Measurements from ENCODE around the gene COL6A5. TPM values are rescaled to one million over a fixed set of nuclear protein-coding genes. Genes with fewer than 3 reads are reported as not detected.
"Not testable (repeated sequence)": the region's sequence is repeated elsewhere in the genome, so short reads cannot be mapped to it uniquely, and the experiment has no call there.

Gene COL6A5
- total and polyA plus RNA-seq, 3 experiments from 2014 or later, result not detected

- ChIA-PET CTCF (no interaction called here), POLR2A (no interaction called here)
- no peak overlapping the region for H3K4me3 ChIP-seq (ENCODE audit: low read length)
- Mint-ChIP-seq H3K4me1 (no peaks in the 10 kb centered on the region), H3K4me3 (no peak overlapping the region), H3K27me3 (peaks cover 7 to 37% of the 10 kb centered on the region in 2 donors), H3K9me3 (peaks cover 6 to 20% (median 16%) of the 10 kb centered on the region in 5 donors), H3K36me3 (no peaks in the 10 kb centered on the region), H3K27ac (no peak overlapping the region)
- H3K4me1 ChIP-seq (ENCODE audit: insufficient read depth, low read length), result no peaks in the 10 kb centered on the region
- no peaks in the 10 kb centered on the region for H3K36me3 ChIP-seq (ENCODE audit: insufficient read depth, low read length)
- no peak for DNase-seq
- peaks cover 4% of the 10 kb centered on the region for H3K27me3 ChIP-seq (ENCODE audit: insufficient read depth, low read length, poor library complexity, severe bottlenecking)
- H3K9me3 ChIP-seq (ENCODE audit: low read length), result no peaks in the 10 kb centered on the region
- no peak overlapping the region for H3K27ac ChIP-seq (ENCODE audit: low read depth, low read length)
Observed at GRCh38 chr3:130341388-130341787, 4.1 kb upstream of the COL6A5 start.

GRCh38 chr3:130341882-130342281, 3.6 kb upstream of the COL6A5 start:
- H3K4me3 ChIP-seq (ENCODE audit: low read length), result no peak overlapping the region
- H3K4me3 Mint-ChIP-seq, result no peak overlapping the region
- DNase-seq, result no peak
- POLR2A ChIA-PET, result no interaction called here
- H3K9me3 Mint-ChIP-seq, result peaks cover 3 to 18% (median 12%) of the 10 kb centered on the region in 5 donors
- no peaks in the 10 kb centered on the region for H3K36me3 ChIP-seq (ENCODE audit: insufficient read depth, low read length)
- H3K4me1 ChIP-seq (ENCODE audit: insufficient read depth, low read length), result no peaks in the 10 kb centered on the region
- no peak overlapping the region for H3K27ac Mint-ChIP-seq
- H3K27me3 Mint-ChIP-seq, result peaks cover 7 to 42% of the 10 kb centered on the region in 2 donors
- no peaks in the 10 kb centered on the region for H3K9me3 ChIP-seq (ENCODE audit: low read length)
- H3K4me1 Mint-ChIP-seq, result no peaks in the 10 kb centered on the region
- no peaks in the 10 kb centered on the region for H3K36me3 Mint-ChIP-seq
- H3K27me3 ChIP-seq (ENCODE audit: insufficient read depth, low read length, poor library complexity, severe bottlenecking), result peaks cover 4% of the 10 kb centered on the region
- no peak overlapping the region for H3K27ac ChIP-seq (ENCODE audit: low read depth, low read length)
- CTCF ChIA-PET, result no interaction called here

DNA sequence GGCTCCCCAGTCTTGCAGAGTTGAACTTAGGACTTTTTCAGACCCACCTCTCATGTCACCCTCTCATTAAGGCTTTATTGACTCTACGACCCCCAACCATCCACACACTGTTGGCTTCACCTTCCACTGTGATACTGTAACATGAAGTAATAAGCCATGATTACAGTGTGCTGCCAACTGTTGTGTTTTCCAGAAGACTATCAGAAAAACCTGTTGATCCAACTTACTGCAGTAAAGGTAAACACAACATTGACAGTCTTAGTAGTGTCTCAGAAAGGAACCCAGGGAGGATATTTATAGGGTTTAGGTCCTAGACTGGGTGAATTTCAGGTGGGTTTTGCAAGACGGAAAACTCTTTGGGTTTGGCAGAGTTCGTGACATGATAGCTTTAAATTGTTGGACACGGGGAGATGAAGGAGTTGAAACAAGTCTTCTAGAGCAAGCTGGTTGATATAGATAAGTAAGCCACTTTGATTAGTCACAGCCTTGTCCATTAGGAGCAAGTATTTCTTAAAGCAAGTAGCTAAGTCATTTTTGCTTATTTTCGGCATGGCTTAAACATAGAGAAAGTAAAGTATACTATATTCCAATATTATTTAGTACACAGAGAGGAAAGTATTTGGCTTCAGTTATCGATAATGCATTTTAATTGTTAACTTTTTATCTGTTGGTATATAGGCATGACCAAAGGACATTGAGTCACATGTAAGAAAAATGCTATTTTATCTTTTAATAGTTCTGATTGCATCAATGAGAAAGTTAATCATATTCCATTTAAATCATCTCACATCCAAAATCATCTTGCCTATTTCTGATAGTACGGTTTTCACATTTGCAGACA, 2.4 kb upstream of the COL6A5 start:
- no peaks in the 10 kb centered on the region for H3K9me3 ChIP-seq (ENCODE audit: low read length)
- Mint-ChIP-seq H3K36me3 (no peaks in the 10 kb centered on the region), H3K27me3 (peaks cover 7 to 53% of the 10 kb centered on the region in 2 donors), H3K27ac (no peak overlapping the region), H3K4me1 (no peaks in the 10 kb centered on the region), H3K9me3 (peaks cover 0 to 12% (median 9%) of the 10 kb centered on the region in 5 donors), H3K4me3 (no peak overlapping the region)
- DNase-seq, result no peak
- ChIA-PET CTCF (no interaction called here), POLR2A (no interaction called here)
- H3K36me3 ChIP-seq (ENCODE audit: insufficient read depth, low read length), result no peaks in the 10 kb centered on the region
- H3K4me1 ChIP-seq (ENCODE audit: insufficient read depth, low read length), result no peaks in the 10 kb centered on the region
- peak overlapping the region; percentile 20 for H3K27ac ChIP-seq (ENCODE audit: low read depth, low read length)
- H3K4me3 ChIP-seq (ENCODE audit: low read length), result no peak overlapping the region
- peaks cover 4% of the 10 kb centered on the region for H3K27me3 ChIP-seq (ENCODE audit: insufficient read depth, low read length, poor library complexity, severe bottlenecking)

DNA sequence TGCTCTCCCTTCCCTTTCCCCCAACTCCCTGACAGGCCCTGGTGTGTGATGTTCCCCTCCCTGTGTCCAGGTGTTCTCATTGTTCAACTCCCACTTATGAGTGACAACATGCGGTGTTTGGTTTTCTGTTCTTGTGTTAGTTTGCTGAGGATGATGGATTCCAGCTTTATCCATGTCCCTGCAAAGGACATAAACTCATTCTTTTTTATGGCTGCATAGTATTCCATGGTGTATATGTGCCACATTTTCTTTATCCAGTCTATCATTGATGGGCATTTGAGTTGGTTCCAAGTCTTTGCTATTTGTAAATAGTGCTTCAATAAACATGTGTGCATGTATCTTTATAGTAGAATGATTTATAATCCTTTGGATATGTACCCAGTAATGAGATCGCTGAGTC, 2.8 kb downstream of the COL6A5 start:
- H3K4me1 ChIP-seq (ENCODE audit: insufficient read depth, low read length); H3K27me3 ChIP-seq (ENCODE audit: insufficient read depth, low read length, poor library complexity, severe bottlenecking); H3K27ac Mint-ChIP-seq; H3K9me3 ChIP-seq (ENCODE audit: low read length); H3K36me3 Mint-ChIP-seq; CTCF ChIA-PET; DNase-seq; H3K27ac ChIP-seq (ENCODE audit: low read depth, low read length); H3K4me3 Mint-ChIP-seq; H3K4me1 Mint-ChIP-seq; H3K36me3 ChIP-seq (ENCODE audit: insufficient read depth, low read length); POLR2A ChIA-PET; H3K4me3 ChIP-seq (ENCODE audit: low read length): not testable (repeated sequence)
- H3K9me3 Mint-ChIP-seq, result peaks cover 0 to 14% (median 8%) of the 10 kb centered on the region in 5 donors
- H3K27me3 Mint-ChIP-seq, result peaks cover 18 to 52% of the 10 kb centered on the region in 2 donors

GRCh38 chr3:130354430-130354829, 9.0 kb downstream of the COL6A5 start:
- no peak overlapping the region for H3K27ac ChIP-seq (ENCODE audit: low read depth, low read length)
- H3K27ac Mint-ChIP-seq, result no peak overlapping the region
- peaks cover 0 to 12% (median 5%) of the 10 kb centered on the region in 5 donors for H3K9me3 Mint-ChIP-seq
- ChIA-PET CTCF (no interaction called here), POLR2A (no interaction called here)
- no peaks in the 10 kb centered on the region for H3K4me1 ChIP-seq (ENCODE audit: insufficient read depth, low read length)
- no peaks in the 10 kb centered on the region for H3K27me3 ChIP-seq (ENCODE audit: insufficient read depth, low read length, poor library complexity, severe bottlenecking)
- no peaks in the 10 kb centered on the region for H3K36me3 ChIP-seq (ENCODE audit: insufficient read depth, low read length)
- H3K9me3 ChIP-seq (ENCODE audit: low read length), result no peaks in the 10 kb centered on the region
- H3K4me3 ChIP-seq (ENCODE audit: low read length), result no peak overlapping the region
- no peak for DNase-seq
- H3K36me3 Mint-ChIP-seq, result no peaks in the 10 kb centered on the region
- no peak overlapping the region for H3K4me3 Mint-ChIP-seq
- H3K4me1 Mint-ChIP-seq, result no peaks in the 10 kb centered on the region
- H3K27me3 Mint-ChIP-seq, result peaks cover 5 to 10% of the 10 kb centered on the region in 2 donors

DNA sequence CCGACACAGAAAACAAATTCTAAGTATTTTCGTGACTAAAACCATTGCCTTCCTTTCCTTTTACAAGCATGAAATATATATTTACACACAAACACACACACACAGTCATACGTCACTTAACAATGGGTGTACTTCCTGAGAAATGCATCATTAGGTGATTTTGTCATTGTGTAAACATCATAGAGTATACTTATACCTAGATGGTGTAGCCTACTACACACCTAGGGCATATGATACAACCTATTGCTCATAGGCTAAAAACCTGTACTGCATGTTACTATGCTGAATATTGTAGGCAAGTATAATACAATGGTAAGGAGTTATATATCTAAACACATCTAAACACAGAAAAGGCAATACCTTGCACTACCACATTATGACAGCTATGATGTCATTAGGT, 28.6 kb downstream of the COL6A5 start:
- Mint-ChIP-seq H3K27me3 (peaks cover 6 to 11% of the 10 kb centered on the region in 2 donors), H3K9me3 (no peaks in the 10 kb centered on the region), H3K4me3 (no peak overlapping the region), H3K27ac (no peak overlapping the region), H3K4me1 (no peaks in the 10 kb centered on the region), H3K36me3 (no peaks in the 10 kb centered on the region)
- CTCF ChIA-PET, result no interaction called here
- Histone ChIP-seq H3K4me3 (ENCODE audit: low read length) (no peak overlapping the region), H3K27ac (ENCODE audit: low read depth, low read length) (no peak overlapping the region), H3K27me3 (ENCODE audit: insufficient read depth, low read length, poor library complexity, severe bottlenecking) (no peaks in the 10 kb centered on the region), H3K4me1 (ENCODE audit: insufficient read depth, low read length) (no peaks in the 10 kb centered on the region), H3K9me3 (ENCODE audit: low read length) (no peaks in the 10 kb centered on the region), H3K36me3 (ENCODE audit: insufficient read depth, low read length) (no peaks in the 10 kb centered on the region)
- POLR2A ChIA-PET, result no interaction called here
- no peak for DNase-seq

GRCh38 chr3:130374908-130375307, 29.4 kb downstream of the COL6A5 start:
- Histone ChIP-seq H3K4me3 (ENCODE audit: low read length) (no peak overlapping the region), H3K27ac (ENCODE audit: low read depth, low read length) (no peak overlapping the region), H3K4me1 (ENCODE audit: insufficient read depth, low read length) (no peaks in the 10 kb centered on the region), H3K27me3 (ENCODE audit: insufficient read depth, low read length, poor library complexity, severe bottlenecking) (no peaks in the 10 kb centered on the region), H3K36me3 (ENCODE audit: insufficient read depth, low read length) (no peaks in the 10 kb centered on the region), H3K9me3 (ENCODE audit: low read length) (no peaks in the 10 kb centered on the region)
- Mint-ChIP-seq H3K4me3 (no peak overlapping the region), H3K27ac (no peak overlapping the region), H3K27me3 (peaks cover 6 to 8% of the 10 kb centered on the region in 2 donors), H3K36me3 (no peaks in the 10 kb centered on the region), H3K9me3 (no peaks in the 10 kb centered on the region), H3K4me1 (no peaks in the 10 kb centered on the region)
- ChIA-PET CTCF (no interaction called here), POLR2A (no interaction called here)
- no peak for DNase-seq

GRCh38 chr3:130377960-130378676, 32.6 kb downstream of the COL6A5 start:
- Histone ChIP-seq H3K4me1 (ENCODE audit: insufficient read depth, low read length) (no peaks in the 10 kb centered on the region), H3K36me3 (ENCODE audit: insufficient read depth, low read length) (no peaks in the 10 kb centered on the region), H3K9me3 (ENCODE audit: low read length) (no peaks in the 10 kb centered on the region), H3K27ac (ENCODE audit: low read depth, low read length) (no peak overlapping the region), H3K27me3 (ENCODE audit: insufficient read depth, low read length, poor library complexity, severe bottlenecking) (no peaks in the 10 kb centered on the region), H3K4me3 (ENCODE audit: low read length) (no peak overlapping the region)
- no peaks in the 10 kb centered on the region for H3K4me1 Mint-ChIP-seq
- no peak overlapping the region for H3K4me3 Mint-ChIP-seq
- no peak for DNase-seq
- ChIA-PET CTCF (no interaction called here), POLR2A (no interaction called here)
- no peak overlapping the region for H3K27ac Mint-ChIP-seq
- peaks cover 2 to 12% of the 10 kb centered on the region in 2 donors for H3K27me3 Mint-ChIP-seq
- H3K9me3 Mint-ChIP-seq, result no peaks in the 10 kb centered on the region
- no peaks in the 10 kb centered on the region for H3K36me3 Mint-ChIP-seq

Measured in CD8-positive, alpha-beta memory T cell (primary cell).